ENCODE data around the gene LEFTY1.
A peak's percentile ranks its signal among the peaks of the same experiment; 100 is the strongest.

DNA sequence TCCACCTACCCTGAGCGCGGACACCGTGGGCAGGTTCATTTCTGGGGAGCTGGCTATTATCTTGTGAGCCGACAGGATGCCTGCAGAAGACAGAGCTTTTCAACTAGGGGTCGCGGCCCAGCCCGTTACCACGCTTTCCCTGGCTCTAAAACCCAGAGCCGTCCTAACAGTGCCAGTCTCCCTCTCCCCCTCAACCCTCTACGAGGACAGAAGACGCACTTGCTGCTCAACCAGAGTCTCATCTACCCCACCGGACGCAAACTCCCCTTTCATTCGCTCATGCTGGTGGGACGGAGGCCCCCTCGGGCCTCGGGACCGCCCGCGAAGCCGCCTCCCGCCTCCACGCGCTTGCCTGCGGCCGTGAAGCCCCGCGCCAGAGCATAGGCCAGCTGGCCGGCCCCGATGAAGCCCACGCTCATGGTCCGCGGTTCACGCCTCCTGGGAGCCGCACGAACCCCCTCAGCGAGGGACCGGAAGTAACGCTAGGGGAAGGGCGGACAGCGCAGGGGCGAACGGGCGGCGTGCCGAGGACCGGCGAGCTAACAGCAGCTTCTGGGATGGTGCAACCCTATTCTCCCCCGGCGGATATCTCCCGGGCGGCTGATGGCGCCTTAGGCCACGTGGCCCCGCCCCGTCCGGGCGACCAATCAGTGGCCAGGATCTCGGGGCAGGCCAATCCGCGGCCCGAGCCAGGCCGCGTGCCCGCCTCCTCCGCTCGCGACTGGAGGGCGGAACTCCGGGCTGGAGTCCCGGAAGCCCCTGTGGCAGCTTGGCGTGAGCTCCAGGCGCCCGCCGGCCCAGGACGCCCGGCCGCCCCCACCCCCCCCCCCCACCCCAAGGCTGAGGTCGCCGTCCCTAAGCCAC is 35.0 kb upstream of the LEFTY1 start, which contains the start of gene PYCR2:
- TF ChIP-seq, protein P1, sequence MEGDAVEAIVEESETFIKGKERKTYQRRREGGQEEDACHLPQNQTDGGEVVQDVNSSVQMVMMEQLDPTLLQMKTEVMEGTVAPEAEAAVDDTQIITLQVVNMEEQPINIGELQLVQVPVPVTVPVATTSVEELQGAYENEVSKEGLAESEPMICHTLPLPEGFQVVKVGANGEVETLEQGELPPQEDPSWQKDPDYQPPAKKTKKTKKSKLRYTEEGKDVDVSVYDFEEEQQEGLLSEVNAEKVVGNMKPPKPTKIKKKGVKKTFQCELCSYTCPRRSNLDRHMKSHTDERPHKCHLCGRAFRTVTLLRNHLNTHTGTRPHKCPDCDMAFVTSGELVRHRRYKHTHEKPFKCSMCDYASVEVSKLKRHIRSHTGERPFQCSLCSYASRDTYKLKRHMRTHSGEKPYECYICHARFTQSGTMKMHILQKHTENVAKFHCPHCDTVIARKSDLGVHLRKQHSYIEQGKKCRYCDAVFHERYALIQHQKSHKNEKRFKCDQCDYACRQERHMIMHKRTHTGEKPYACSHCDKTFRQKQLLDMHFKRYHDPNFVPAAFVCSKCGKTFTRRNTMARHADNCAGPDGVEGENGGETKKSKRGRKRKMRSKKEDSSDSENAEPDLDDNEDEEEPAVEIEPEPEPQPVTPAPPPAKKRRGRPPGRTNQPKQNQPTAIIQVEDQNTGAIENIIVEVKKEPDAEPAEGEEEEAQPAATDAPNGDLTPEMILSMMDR (IDR thresholded peaks at IDR 0.05; ENCODE audit: insufficient read depth, low read length) = no peak
- TF ChIP-seq POLR2AphosphoS5 (IDR thresholded peaks at IDR 0.05; ENCODE audit: low read depth) = peak; percentile 79
